ENCODE data around the gene VPS13D.

GRCh38 chr1:12398479-12398878, 168.6 kb downstream of the VPS13D start:
- TF ChIP-seq, protein P1, sequence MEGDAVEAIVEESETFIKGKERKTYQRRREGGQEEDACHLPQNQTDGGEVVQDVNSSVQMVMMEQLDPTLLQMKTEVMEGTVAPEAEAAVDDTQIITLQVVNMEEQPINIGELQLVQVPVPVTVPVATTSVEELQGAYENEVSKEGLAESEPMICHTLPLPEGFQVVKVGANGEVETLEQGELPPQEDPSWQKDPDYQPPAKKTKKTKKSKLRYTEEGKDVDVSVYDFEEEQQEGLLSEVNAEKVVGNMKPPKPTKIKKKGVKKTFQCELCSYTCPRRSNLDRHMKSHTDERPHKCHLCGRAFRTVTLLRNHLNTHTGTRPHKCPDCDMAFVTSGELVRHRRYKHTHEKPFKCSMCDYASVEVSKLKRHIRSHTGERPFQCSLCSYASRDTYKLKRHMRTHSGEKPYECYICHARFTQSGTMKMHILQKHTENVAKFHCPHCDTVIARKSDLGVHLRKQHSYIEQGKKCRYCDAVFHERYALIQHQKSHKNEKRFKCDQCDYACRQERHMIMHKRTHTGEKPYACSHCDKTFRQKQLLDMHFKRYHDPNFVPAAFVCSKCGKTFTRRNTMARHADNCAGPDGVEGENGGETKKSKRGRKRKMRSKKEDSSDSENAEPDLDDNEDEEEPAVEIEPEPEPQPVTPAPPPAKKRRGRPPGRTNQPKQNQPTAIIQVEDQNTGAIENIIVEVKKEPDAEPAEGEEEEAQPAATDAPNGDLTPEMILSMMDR (IDR thresholded peaks at IDR 0.05; ENCODE audit: borderline replicate concordance, extremely low read depth, low read length, poor library complexity, severe bottlenecking) = no peak
- no peak for TF ChIP-seq EZH2 (IDR thresholded peaks at IDR 0.05; ENCODE audit: borderline replicate concordance, low read depth, low read length, severe bottlenecking)
